HG02798 (cell line): ENCODE measurements around the gene ZMYND11.

Experiments used
- ATAC-seq: cut with Tn5 transposase; IDR thresholded peaks from one replicate; pipeline ENCODE4 v1.9.1; 2021; ENCODE audit warnings: mild to moderate bottlenecking; ENCODE audit not compliant: unreplicated experiment, poor library complexity

The ZMYND11 gene

GRCh38 chr10:190216-190615 is 55.0 kb downstream of the ZMYND11 start:
- ATAC-seq: no peak

GRCh38 chr10:191703-192518 is 56.7 kb downstream of the ZMYND11 start:
- no peak for ATAC-seq

- ATAC-seq: no peak
Measured at GRCh38 chr10:194281-194680, 59.0 kb downstream of the ZMYND11 start.

- ATAC-seq: no peak
Measured at GRCh38 chr10:200405-200804, 65.2 kb downstream of the ZMYND11 start.

- ATAC-seq: no peak
Measured at GRCh38 chr10:201328-201771, 66.1 kb downstream of the ZMYND11 start.

GRCh38 chr10:208616-209015 is 73.4 kb downstream of the ZMYND11 start:
- ATAC-seq: no peak

- no peak for ATAC-seq
Measured at GRCh38 chr10:209357-209756, 74.1 kb downstream of the ZMYND11 start.

- ATAC-seq: no peak
Measured at GRCh38 chr10:210297-210696, 75.0 kb downstream of the ZMYND11 start.

- no peak for ATAC-seq
Measured at GRCh38 chr10:215444-215843, 80.2 kb downstream of the ZMYND11 start.

GRCh38 chr10:218798-219197 is 83.5 kb downstream of the ZMYND11 start:
- no peak for ATAC-seq

- ATAC-seq: no peak
Measured at GRCh38 chr10:219731-220472, 84.6 kb downstream of the ZMYND11 start.

GRCh38 chr10:224571-224970 is 89.3 kb downstream of the ZMYND11 start:
- ATAC-seq: peak; percentile 47

GRCh38 chr10:226018-226417 is 90.8 kb downstream of the ZMYND11 start:
- no peak for ATAC-seq

- no peak for ATAC-seq
Measured at GRCh38 chr10:227014-227413, 91.8 kb downstream of the ZMYND11 start.

GRCh38 chr10:228366-228765 is 93.1 kb downstream of the ZMYND11 start:
- ATAC-seq: no peak

- no peak for ATAC-seq
Measured at GRCh38 chr10:230758-231157, 95.5 kb downstream of the ZMYND11 start.

- no peak for ATAC-seq
Measured at GRCh38 chr10:232061-232460, 96.8 kb downstream of the ZMYND11 start.

- no peak for ATAC-seq
Measured at GRCh38 chr10:232878-233277, 97.6 kb downstream of the ZMYND11 start.

GRCh38 chr10:234708-235406 is 99.6 kb downstream of the ZMYND11 start:
- ATAC-seq: no peak

- ATAC-seq: no peak
Measured at GRCh38 chr10:235915-236314, 100.7 kb downstream of the ZMYND11 start.

- ATAC-seq: no peak
Measured at GRCh38 chr10:239109-239508, 103.9 kb downstream of the ZMYND11 start.
